ENCODE results near the gene FAM240A. TPM values are rescaled to one million over a fixed set of nuclear protein-coding genes. Genes with fewer than 3 reads are reported as not detected.

Gene FAM240A
- total RNA-seq, 4 donors from 2014 or later = not detected

GRCh38 chr3:46629551-46630517 lies 17.5 kb downstream of the FAM240A start:
- no peak for TF ChIP-seq CTCF (IDR thresholded peaks at IDR 0.05; ENCODE audit: low read depth)

- no peak for TF ChIP-seq CTCF (IDR thresholded peaks at IDR 0.05; ENCODE audit: low read depth)
These were observed 20.5 kb downstream of the FAM240A start for GRCh38 chr3:46632792-46633191.

- TF ChIP-seq CTCF (IDR thresholded peaks at IDR 0.05; ENCODE audit: low read depth) = no peak
These were observed 22.5 kb downstream of the FAM240A start for GRCh38 chr3:46634856-46635255.

GRCh38 chr3:46639221-46639620 lies 26.9 kb downstream of the FAM240A start:
- TF ChIP-seq CTCF (IDR thresholded peaks at IDR 0.05; ENCODE audit: low read depth) = no peak

- no peak for TF ChIP-seq CTCF (IDR thresholded peaks at IDR 0.05; ENCODE audit: low read depth)
These were observed 28.6 kb downstream of the FAM240A start for GRCh38 chr3:46640927-46641326.

GRCh38 chr3:46642971-46643370 lies 30.6 kb downstream of the FAM240A start:
- no peak for TF ChIP-seq CTCF (IDR thresholded peaks at IDR 0.05; ENCODE audit: low read depth)

GRCh38 chr3:46643701-46644100 lies 31.4 kb downstream of the FAM240A start:
- TF ChIP-seq CTCF (IDR thresholded peaks at IDR 0.05; ENCODE audit: low read depth) = no peak

Data from subcutaneous adipose tissue (tissue), 4 donors.